H1 (cell line): Measurements from ENCODE around the gene OR52K2. TPM values are rescaled to one million over a fixed set of nuclear protein-coding genes. Genes with fewer than 3 reads are reported as not detected.

Source experiments
- NANOG ChIP-seq: IDR thresholded peaks from 2 replicates; pipeline ENCODE4 v1.6.1; 2011; ENCODE audit warnings: low read length, low read depth, mild to moderate bottlenecking, inconsistent platforms; ENCODE audit not compliant: insufficient read depth, poor library complexity, severe bottlenecking
- polyA plus RNA-seq, 7 experiments: library from polyadenylated mRNA; depleted of rRNA in 3 of 7; stranded (reverse) in 5 of 7; unstranded in 2 of 7; fragments of >200 nt in 5 of 7; fragments of 200-250 nt in 2 of 7; gene quantifications; 1 replicate in 5 of 7; 2 replicates in 1 of 7; 4 replicates in 1 of 7; pipeline versions ENCODE4 v1.2.1 to v1.2.3, GENCODE V29; 2011 to 2013; ENCODE audit warnings: missing spikeins in 2 of 7, mixed read lengths in 2 of 7
- total RNA-seq: library from RNA; stranded (reverse); fragmentation: NEBNext Ultra II Directional; extraction: Animal tissue kit (Norgen Biotek cat#: 25700); gene quantifications from 2 replicates; pipeline ENCODE4 v1.2.1, GENCODE V29; 2021

The OR52K2 gene
- total and polyA plus RNA-seq, 2 of the 8 experiments (the other 6 are each of a cell fraction or from before 2014, with no cell fraction given), result not detected

DNA sequence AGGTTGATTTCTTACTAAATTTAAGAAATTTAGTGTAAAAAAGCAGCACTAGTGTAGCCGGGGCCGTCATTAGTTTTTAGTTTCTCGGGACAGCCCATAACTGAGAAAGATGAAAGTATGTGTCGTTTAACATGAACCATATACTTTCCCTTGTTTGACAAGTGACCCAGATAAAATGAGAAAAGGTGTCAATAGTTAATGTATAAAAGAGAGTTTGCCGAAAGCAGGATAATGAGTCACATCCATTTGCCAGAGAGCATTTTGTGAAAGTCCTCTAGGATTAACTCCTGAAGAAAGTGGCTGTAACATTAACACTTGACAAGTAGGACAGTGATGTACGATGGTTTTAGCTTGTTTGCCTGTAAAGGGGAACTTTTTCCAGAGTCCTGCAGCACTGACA lies 46.9 kb downstream of the OR52K2 start (continued):
- TF ChIP-seq NANOG, result no peak
